ENCODE results near the gene USF2.

GRCh38 chr19:35311901-35312665 lies 43.3 kb downstream of the USF2 start:
- TF ChIP-seq POLR2AphosphoS5 (IDR thresholded peaks at IDR 0.05; ENCODE audit: low read depth, low read length), result no peak
- no peak for TF ChIP-seq CTCF (IDR thresholded peaks at IDR 0.05)
- TF ChIP-seq SIN3A (IDR thresholded peaks at IDR 0.05; ENCODE audit: borderline replicate concordance, insufficient read depth, low read depth, low read length), result no peak
- TF ChIP-seq TCF7L2 (IDR thresholded peaks at IDR 0.05; ENCODE audit: low read depth, low read length), result no peak
- no peak for TF ChIP-seq REST (IDR thresholded peaks at IDR 0.05; ENCODE audit: insufficient read depth in 1 of 2, low read depth in 2 of 2, low read length in 1 of 2)

Data from Panc1 (cell line).